ENCODE measurements around the gene HLA-DRB5. TPM values are rescaled to one million over a fixed set of nuclear protein-coding genes. Genes with fewer than 3 reads are reported as not detected.

The HLA-DRB5 gene
- total RNA-seq: 1.8 TPM

GRCh38 chr6:32529697-32530430 lies at the start of gene HLA-DRB5:
Gene HLA-DRB5, minus strand, starts transcription at chr6:32530287. Its CDS starts 63 bp downstream, at chr6:32530224.

Small RNA genes within 50 kb of the gene (small RNA-seq; reads per million reads assigned to genes)
- not detected for gene RNU1-61P (ENCODE audit: low replicate concordance)

Other genes starting within 250 kb of the HLA-DRB5 start
- not detected for gene TSBP1, start 158.4 kb downstream of the HLA-DRB5 start, total RNA-seq
- gene BTNL2, start 123.1 kb downstream of the HLA-DRB5 start, total RNA-seq: not detected
- gene HLA-DRA, start 90.4 kb downstream of the HLA-DRB5 start, total RNA-seq: 136 TPM
- 31.2 TPM for gene HLA-DRB1, start 59.6 kb upstream of the HLA-DRB5 start, total RNA-seq
- 4.4 TPM for gene HLA-DQA1, start 107.1 kb upstream of the HLA-DRB5 start, total RNA-seq
- 3.0 TPM for gene HLA-DQB1, start 136.4 kb upstream of the HLA-DRB5 start, total RNA-seq
- gene HLA-DQA2, start 211.1 kb upstream of the HLA-DRB5 start, total RNA-seq: 1.3 TPM
- not detected for gene HLA-DQB2, start 233.2 kb upstream of the HLA-DRB5 start, total RNA-seq